CD4-positive, alpha-beta T cell (primary cell): Measurements from ENCODE around the gene TMEM59. TPM values are rescaled to one million over a fixed set of nuclear protein-coding genes. Genes with fewer than 3 reads are reported as not detected.

Source experiments
- ATAC-seq: fragments of 200-7000 bp; cut with Tn5 transposase; one replicate; pipeline ENCODE4 v1.10.0; 2022; ENCODE audit warnings: mild to moderate bottlenecking; ENCODE audit not compliant: poor library complexity
- CTCF ChIA-PET: fragments of 350-600 bp; sonication (Branson Sonifier 250); formaldehyde crosslinking; loops from one replicate; lab custom pipeline; 2021; ENCODE audit warnings: antibody characterized with exemption, inconsistent platforms; lab: Charles Lee
- POLR2A ChIA-PET: fragments of 350-600 bp; sonication (Branson Sonifier 250); formaldehyde crosslinking; loops from one replicate; lab custom pipeline; 2021; ENCODE audit warnings: antibody characterized with exemption, inconsistent platforms; lab: Charles Lee
- DNase-seq, 14 experiments: peaks; one replicate each; pipeline ENCODE4 v3.0.0-alpha.2; 2013 to 2020; ENCODE audit warnings: mixed read lengths in 2 of 14
- H3K27ac ChIP-seq, 2 donors: one replicate each; pipeline versions ENCODE4 v1.5.1 to v1.7.0; 2013; ENCODE audit warnings: low read length in 2 of 2, low read depth in 1 of 2, mild to moderate bottlenecking in 1 of 2
- H3K27me3 ChIP-seq, 2 experiments: 1 replicate in 1 of 2; 2 replicates in 1 of 2; pipeline versions ENCODE4 v1.6.1 to v1.7.0; 2013; ENCODE audit warnings: low read length in 2 of 2, control low read depth in 1 of 2, mild to moderate bottlenecking in 1 of 2, moderate library complexity in 1 of 2; ENCODE audit not compliant: insufficient read depth in 2 of 2, control insufficient read depth in 1 of 2
- H3K36me3 ChIP-seq: one replicate; pipeline ENCODE4 v1.6.1; 2013; ENCODE audit warnings: low read length, control low read depth; ENCODE audit not compliant: insufficient read depth
- H3K4me1 ChIP-seq: one replicate; pipeline ENCODE4 v1.6.1; 2013; ENCODE audit warnings: low read length, control low read depth; ENCODE audit not compliant: insufficient read depth
- H3K4me3 ChIP-seq: one replicate; pipeline ENCODE4 v1.5.1; 2013; ENCODE audit warnings: mild to moderate bottlenecking, low read length, moderate library complexity
- H3K9me3 ChIP-seq, 2 experiments: 1 replicate in 1 of 2; 2 replicates in 1 of 2; pipeline versions ENCODE4 v1.6.1 to v1.7.0; 2013; ENCODE audit warnings: low read length in 2 of 2, mild to moderate bottlenecking in 2 of 2, control low read depth in 1 of 2, moderate library complexity in 1 of 2; ENCODE audit not compliant: control insufficient read depth in 1 of 2, insufficient read depth in 1 of 2
- H3K27ac Mint-ChIP-seq: one replicate; pipeline ENCODE4 v1.8.0; 2020; ENCODE audit warnings: mixed read lengths
- H3K27me3 Mint-ChIP-seq: one replicate; pipeline ENCODE4 v1.8.0; 2021; ENCODE audit warnings: mixed read lengths
- H3K36me3 Mint-ChIP-seq: one replicate; pipeline ENCODE4 v1.8.0; 2021; ENCODE audit warnings: low read depth, mixed read lengths
- H3K4me1 Mint-ChIP-seq: one replicate; pipeline ENCODE4 v1.8.0; 2021; ENCODE audit warnings: low read depth, mixed read lengths
- H3K4me3 Mint-ChIP-seq: one replicate; pipeline ENCODE4 v1.8.0; 2020; ENCODE audit warnings: mild to moderate bottlenecking, mixed read lengths
- H3K9me3 Mint-ChIP-seq: one replicate; pipeline ENCODE4 v1.8.0; 2020; ENCODE audit warnings: mixed read lengths
- CTCF ChIP-seq: fragments of 200-600 bp; IDR thresholded peaks from one replicate; pipeline ENCODE4 v1.8.0; 2022; ENCODE audit warnings: antibody characterized with exemption, mild to moderate bottlenecking
- intact Hi-C, 2 experiments: fragments of 100-400 bp; cut with DNase I in 1 of 2; cut with micrococcal nuclease in 1 of 2; formaldehyde crosslinking; loops; one replicate each; pipeline versions ENCODE4 v1.15.1 to v1.9.0; 2023 to 2025; cut with DNase I, micrococcal nuclease
- polyA plus RNA-seq, 2 donors: library from polyadenylated mRNA; unstranded; fragments of 120-200 nt; gene quantifications; one replicate each; pipeline ENCODE4 v1.2.1, GENCODE V29; 2013
- total RNA-seq, 174 experiments: library from RNA in 2 of 174; stranded (reverse) in 2 of 174; gene quantifications; one replicate each; pipeline ENCODE4 v1.2.3 and lab custom pipeline; 2021 to 2026

TMEM59 gene
- total RNA-seq, result 100 to 1,000 TPM; 128 TPM
- 185 TPM for polyA plus RNA-seq (2013, experiment 1 of 2)
- polyA plus RNA-seq (2013, experiment 2 of 2), result 197 TPM
- 41.9 to 165 (median 125) reads per million in 172 experiments for total RNA-seq (lab: John Stamatoyannopoulos, UW)

GRCh38 chr1:54052934-54053744, at the start of gene TMEM59, which contains the start of gene TCEANC2:
TSS of gene TMEM59 (minus strand) at chr1:54053204. CDS start at chr1:54053188, 16 bp downstream.
TSS of gene TCEANC2 (plus strand) at chr1:54053608. CDS start at chr1:54054423, 815 bp downstream.
- peaks cover 45% of the 10 kb centered on the region for H3K4me1 Mint-ChIP-seq
- Histone ChIP-seq H3K4me3 (peak within 1 kb of the TSS; percentile 89), H3K9me3 (no peaks in the 10 kb centered on the region), H3K27me3 (no peaks in the 10 kb centered on the region), H3K36me3 (peaks cover 4% of the 10 kb centered on the region), H3K4me1 (peaks cover 35% of the 10 kb centered on the region), H3K27ac (peak within 1 kb of the TSS; percentile 71 to 90)
- ChIA-PET POLR2A (interaction anchor here (0.6 to 3.7 kb wide), 20 partner anchors 9 to 748 kb away, joined by 3 to 54 read pairs (median 4); partner anchors contain the start of genes CYB5RL, IFT25, LRRC42 and MRPL37), CTCF (interaction anchor here (1.1 to 2.1 kb wide), 4 partner anchors 16 to 943 kb away, joined by 3 to 4 read pairs (median 4); no protein-coding TSS in a partner anchor)
- peaks cover 14% of the 10 kb centered on the region for H3K36me3 Mint-ChIP-seq
- H3K27me3 Mint-ChIP-seq, result no peaks in the 10 kb centered on the region
- TF ChIP-seq CTCF, result no peak
- no peak within 1 kb of the TSS for H3K27ac Mint-ChIP-seq
- intact Hi-C loops, result loop anchor here (1.0 to 10.0 kb wide), 15 partner anchors 17 to 1686 kb away; partner anchors contain the start of genes SSBP3 (in 2 of the 2), CC2D1B (in 1 of the 2), CYB5RL (in 1 of the 2) and ECHDC2 (in 1 of the 2)
- peak; percentile 93 to 99 (median 95) for DNase-seq
- no peak within 1 kb of the TSS for H3K4me3 Mint-ChIP-seq
- H3K9me3 Mint-ChIP-seq, result no peaks in the 10 kb centered on the region
- ATAC-seq, result peak; percentile 89

GRCh38 chr1:54100500-54100899, 47.5 kb upstream of the TMEM59 start:
- no peak for ATAC-seq
- no peak overlapping the region for H3K27ac Mint-ChIP-seq

More at GRCh38 chr1:54100500-54100899, 47.5 kb upstream of the TMEM59 start:
- intact Hi-C loops, result no loop called here
- Histone ChIP-seq H3K9me3 (no peaks in the 10 kb centered on the region), H3K36me3 (peaks cover 21% of the 10 kb centered on the region), H3K4me3 (no peak overlapping the region), H3K4me1 (no peaks in the 10 kb centered on the region), H3K27ac (no peak overlapping the region), H3K27me3 (no peaks in the 10 kb centered on the region)
- Mint-ChIP-seq H3K4me1 (no peaks in the 10 kb centered on the region), H3K36me3 (peaks cover 53% of the 10 kb centered on the region), H3K4me3 (no peak overlapping the region), H3K27me3 (no peaks in the 10 kb centered on the region), H3K9me3 (peaks cover 2% of the 10 kb centered on the region)
- ChIA-PET POLR2A (no interaction called here), CTCF (interaction anchor here (0.6 kb wide), 1 partner anchor 1809 kb away, joined by 3 read pairs; no protein-coding TSS in a partner anchor)
- no peak for TF ChIP-seq CTCF
- no peak for DNase-seq
